ENCODE data around the gene ABCA10.
"Not testable (repeated sequence)": the region's sequence is repeated elsewhere in the genome, so short reads cannot be mapped to it uniquely, and the experiment has no call there.

Gene ABCA10

DNA sequence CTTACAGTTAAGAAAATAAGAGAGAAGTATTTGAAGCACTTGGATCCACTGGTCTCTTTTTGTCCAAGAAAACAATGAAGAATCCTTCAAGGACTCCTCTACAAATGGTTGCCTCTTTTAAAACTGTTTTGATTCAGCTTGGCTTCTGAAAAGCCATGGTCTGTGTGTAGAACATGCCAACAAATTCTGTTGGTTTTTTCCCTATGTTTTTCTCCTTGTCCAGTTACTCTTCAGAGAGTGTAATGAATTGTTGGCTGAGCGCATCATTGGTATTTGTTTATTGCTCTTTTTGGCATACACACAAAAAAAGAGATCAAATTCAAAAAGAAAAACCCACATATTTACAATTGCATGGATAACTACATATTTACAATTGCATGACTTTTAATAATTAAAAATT lies at the start of gene ABCA10:
Gene ABCA10 (minus strand): TSS at position 249 of the 400 bp plus-strand sequence. CDS start 3,466 bp downstream, outside the sequence.
- no peak for DNase-seq

GRCh38 chr17:69276279-69276678 lies 47.7 kb upstream of the ABCA10 start:
- not testable (repeated sequence) for DNase-seq

GRCh38 chr17:69275751-69276150 lies 47.1 kb upstream of the ABCA10 start:
- DNase-seq = no peak

GRCh38 chr17:69271023-69271422 lies 42.4 kb upstream of the ABCA10 start:
- no peak for DNase-seq

DNA sequence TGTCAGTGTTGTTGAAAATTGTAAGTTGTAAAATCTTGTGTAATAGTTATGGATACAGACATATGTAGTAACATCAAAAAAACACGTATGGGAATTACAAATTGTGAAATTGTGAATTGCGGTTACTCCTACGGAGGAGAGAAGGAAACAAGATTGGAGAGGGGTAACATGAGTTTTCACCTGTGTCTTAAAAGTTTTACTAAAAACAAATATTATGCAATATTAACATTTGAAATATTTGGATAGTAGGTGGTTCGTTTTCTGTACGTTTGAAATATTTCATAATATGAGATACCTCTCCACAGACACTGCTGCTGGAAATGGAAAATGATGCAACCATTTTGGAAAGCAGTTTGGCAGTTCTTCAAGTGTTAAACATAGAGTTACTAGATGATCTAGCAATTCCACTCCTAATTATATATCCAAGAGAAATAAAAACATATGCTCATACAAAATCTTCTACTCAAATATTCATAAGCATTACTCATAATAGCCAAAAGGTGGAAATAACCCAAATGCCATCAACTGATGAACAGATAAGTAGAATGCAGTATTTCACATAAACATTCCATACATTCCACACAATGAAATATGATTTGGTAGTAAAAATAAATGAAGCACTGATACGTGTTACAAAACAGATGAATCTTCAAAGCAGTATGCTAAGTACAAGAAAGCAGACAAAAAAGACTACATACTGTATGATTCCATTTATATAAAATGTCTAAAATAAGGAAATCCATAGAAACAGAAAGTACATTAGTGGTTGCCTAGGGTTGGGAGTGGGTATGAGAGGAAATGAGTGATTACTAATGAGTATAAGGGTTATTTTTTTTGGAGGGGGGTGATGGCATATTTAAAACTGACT lies 40.7 kb upstream of the ABCA10 start:
- DNase-seq = no peak

GRCh38 chr17:69268543-69269014 lies 40.0 kb upstream of the ABCA10 start:
- no peak for DNase-seq

DNA sequence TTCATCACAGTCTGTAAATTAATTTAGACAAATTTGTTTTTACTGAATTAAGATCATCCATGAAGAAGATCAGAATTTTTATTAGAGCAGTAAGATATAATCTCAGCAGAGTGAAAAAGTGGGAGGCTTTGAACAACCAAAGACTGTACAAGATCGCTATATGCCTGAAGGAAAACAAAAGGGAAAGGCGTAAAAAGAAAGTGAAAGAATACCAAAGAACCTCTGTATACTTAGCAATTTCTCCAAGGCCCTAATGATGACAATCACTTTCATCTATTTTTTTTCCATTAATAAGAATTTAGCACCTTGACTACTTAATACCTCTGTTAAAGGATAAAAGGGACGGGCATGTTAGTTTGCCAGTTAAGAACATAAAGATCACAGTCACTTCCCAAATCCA lies 38.6 kb upstream of the ABCA10 start:
- DNase-seq = no peak

GRCh38 chr17:69265873-69266272 lies 37.2 kb upstream of the ABCA10 start:
- DNase-seq = no peak

GRCh38 chr17:69254187-69254586 lies 25.6 kb upstream of the ABCA10 start:
- no peak for DNase-seq

GRCh38 chr17:69250641-69251040 lies 22.0 kb upstream of the ABCA10 start:
- no peak for DNase-seq

- peak; percentile 39 for DNase-seq
Measured at GRCh38 chr17:69246726-69247375, 18.2 kb upstream of the ABCA10 start.

GRCh38 chr17:69246202-69246601 lies 17.6 kb upstream of the ABCA10 start:
- no peak for DNase-seq

- no peak for DNase-seq
Measured at GRCh38 chr17:69245617-69246016, 17.0 kb upstream of the ABCA10 start.

- no peak for DNase-seq
Measured at GRCh38 chr17:69239611-69240600, 11.3 kb upstream of the ABCA10 start.

- DNase-seq = no peak
Measured at GRCh38 chr17:69236946-69237345, 8.3 kb upstream of the ABCA10 start.

DNA sequence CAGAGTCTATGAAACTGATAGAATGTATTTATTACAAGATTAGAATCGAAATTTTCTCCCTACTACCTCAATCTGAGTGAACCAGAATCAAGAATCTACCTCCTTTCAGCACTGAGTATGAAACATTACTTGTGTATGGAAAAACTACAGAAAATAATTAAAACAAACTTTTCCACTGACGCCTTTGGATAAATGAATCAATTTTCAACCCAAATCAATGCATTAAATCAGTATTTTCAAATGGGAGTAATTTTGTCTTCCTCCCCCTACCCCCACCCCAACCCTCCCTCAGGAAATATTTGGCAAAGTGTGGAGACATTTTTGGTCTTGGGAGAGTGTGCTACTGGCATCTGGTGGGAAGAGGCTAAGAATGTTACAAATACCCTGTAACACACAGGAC lies 7.8 kb upstream of the ABCA10 start:
- DNase-seq = no peak

DNA sequence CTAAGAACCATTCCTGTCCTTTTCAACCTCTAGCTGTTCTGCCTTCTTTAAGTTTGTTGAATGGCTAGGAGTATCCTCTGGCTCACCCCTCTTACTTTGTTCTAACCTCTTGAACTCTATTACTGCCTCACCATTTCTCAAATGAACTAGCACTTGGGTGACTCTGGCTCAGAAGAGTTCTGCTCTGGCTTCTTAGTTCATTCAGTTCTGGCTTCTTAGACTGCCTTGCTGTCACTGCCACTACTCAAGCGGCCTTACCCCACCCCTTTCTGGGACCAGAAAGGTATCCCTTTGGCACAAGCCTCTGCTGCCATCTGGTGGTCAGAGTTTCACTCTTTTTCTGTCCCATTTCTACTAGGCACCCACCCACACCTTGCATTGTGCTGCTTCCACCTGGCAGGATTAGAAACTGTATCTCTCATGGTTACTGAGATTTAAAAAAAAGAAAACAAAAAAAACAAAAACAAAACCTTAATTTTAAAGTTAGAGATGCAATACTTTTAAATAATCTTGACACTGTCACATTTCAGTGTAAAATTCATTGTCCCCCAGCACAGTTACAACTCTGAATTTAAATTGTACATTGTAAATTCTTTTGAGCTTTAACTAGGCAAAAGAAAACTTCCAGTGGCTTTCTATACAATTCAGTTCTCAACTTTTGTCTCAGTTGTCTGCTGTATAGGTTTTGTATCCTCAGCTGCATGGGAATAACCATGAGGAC lies 6.9 kb upstream of the ABCA10 start:
- DNase-seq = peak; percentile 68

- DNase-seq = no peak
Measured at GRCh38 chr17:69232650-69233049, 4.0 kb upstream of the ABCA10 start.

GRCh38 chr17:69231521-69231920 lies 2.9 kb upstream of the ABCA10 start:
- DNase-seq = no peak

DNA sequence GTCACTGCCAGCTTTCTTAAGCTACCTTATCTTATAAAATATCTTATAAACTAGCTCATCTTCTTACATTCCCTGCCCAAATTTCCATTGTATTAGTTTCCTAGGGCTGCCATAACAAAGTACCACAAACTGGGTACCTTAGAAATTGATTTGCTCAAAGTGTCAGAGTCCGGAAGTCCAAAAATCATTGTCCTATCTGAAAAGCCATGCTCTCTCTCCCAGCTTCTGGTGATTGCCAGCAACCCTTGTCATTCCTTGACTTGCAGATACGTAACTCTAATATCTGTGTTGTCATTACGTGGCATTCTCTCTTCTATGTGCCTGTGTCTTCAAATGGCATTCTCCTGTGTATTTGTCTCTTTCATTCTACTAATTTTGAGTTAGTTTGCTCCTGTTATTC lies 2.3 kb upstream of the ABCA10 start:
- DNase-seq = no peak

GRCh38 chr17:69228018-69228417 lies 606 bp downstream of the ABCA10 start:
- no peak for DNase-seq

DNA sequence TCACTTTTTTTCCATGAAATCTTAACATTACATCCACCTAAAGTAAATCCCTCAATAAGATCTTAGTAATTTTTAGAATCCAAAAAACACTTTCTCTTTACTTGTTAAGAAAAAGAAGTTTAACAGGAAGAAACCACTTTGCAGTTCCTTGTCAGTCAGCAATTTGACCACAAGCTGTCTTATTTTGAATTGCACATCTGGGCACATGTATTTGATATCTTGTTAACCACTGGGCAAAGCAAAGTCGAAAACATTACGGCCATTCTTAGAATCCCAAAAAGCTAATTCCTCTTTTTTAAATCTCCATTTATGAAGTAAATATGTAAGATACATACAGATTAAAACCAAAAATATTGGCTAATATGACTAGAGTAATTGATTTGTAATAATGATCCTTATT lies 1.1 kb downstream of the ABCA10 start:
- DNase-seq = no peak
